ENCODE measurements around the gene SCOC.
A peak's percentile ranks its signal among the peaks of the same experiment; 100 is the strongest.

Gene SCOC

GRCh38 chr4:140373328-140374129 is at the start of gene SCOC:
TSS of gene SCOC (plus strand) at chr4:140373646. CDS start at chr4:140379171, 5,525 bp downstream.
- peak; percentile 63 for FAIRE-seq
- DNase-seq (ENCODE audit: low spot score) = peak; percentile 98

GRCh38 chr4:140326395-140326993 is 47.0 kb upstream of the SCOC start:
- DNase-seq (ENCODE audit: low spot score) (peak; percentile 44), FAIRE-seq (no peak)

- FAIRE-seq = no peak
- DNase-seq (ENCODE audit: low spot score) = peak; percentile 14
Observed at GRCh38 chr4:140330311-140330900, 43.0 kb upstream of the SCOC start.

GRCh38 chr4:140331245-140331644 is 42.2 kb upstream of the SCOC start:
- no peak for DNase-seq (ENCODE audit: low spot score)

GRCh38 chr4:140331876-140332275 is 41.6 kb upstream of the SCOC start:
- DNase-seq (ENCODE audit: low spot score) = no peak
- no peak for FAIRE-seq

More at GRCh38 chr4:140331245-140331644, 42.2 kb upstream of the SCOC start:
- FAIRE-seq = no peak

- no peak for FAIRE-seq
- DNase-seq (ENCODE audit: low spot score) = no peak
Observed at GRCh38 chr4:140332734-140333133, 40.7 kb upstream of the SCOC start.

GRCh38 chr4:140333523-140333922 is 39.9 kb upstream of the SCOC start:
- no peak for FAIRE-seq
- no peak for DNase-seq (ENCODE audit: low spot score)

GRCh38 chr4:140335076-140335475 is 38.4 kb upstream of the SCOC start:
- DNase-seq (ENCODE audit: low spot score) = no peak
- FAIRE-seq = no peak

GRCh38 chr4:140336730-140337129 is 36.7 kb upstream of the SCOC start:
- FAIRE-seq (no peak), DNase-seq (ENCODE audit: low spot score) (no peak)

- DNase-seq (ENCODE audit: low spot score) (no peak), FAIRE-seq (no peak)
Observed at GRCh38 chr4:140342620-140343019, 30.8 kb upstream of the SCOC start.

GRCh38 chr4:140343303-140343702 is 30.1 kb upstream of the SCOC start:
- peak; percentile 29 for DNase-seq (ENCODE audit: low spot score)
- FAIRE-seq = no peak

- DNase-seq (ENCODE audit: low spot score) (no peak), FAIRE-seq (no peak)
Observed at GRCh38 chr4:140344101-140344500, 29.3 kb upstream of the SCOC start.

GRCh38 chr4:140344621-140345020 is 28.8 kb upstream of the SCOC start:
- DNase-seq (ENCODE audit: low spot score) = no peak
- no peak for FAIRE-seq

GRCh38 chr4:140346136-140346535 is 27.3 kb upstream of the SCOC start:
- DNase-seq (ENCODE audit: low spot score) (no peak), FAIRE-seq (no peak)

GRCh38 chr4:140349816-140350215 is 23.6 kb upstream of the SCOC start:
- DNase-seq (ENCODE audit: low spot score) (no peak), FAIRE-seq (no peak)

- DNase-seq (ENCODE audit: low spot score) = no peak
- FAIRE-seq = no peak
Observed at GRCh38 chr4:140351093-140352075, 22.1 kb upstream of the SCOC start.

GRCh38 chr4:140353786-140354185 is 19.7 kb upstream of the SCOC start:
- DNase-seq (ENCODE audit: low spot score) = no peak
- FAIRE-seq = no peak

GRCh38 chr4:140355288-140355687 is 18.2 kb upstream of the SCOC start:
- no peak for FAIRE-seq

GRCh38 chr4:140357868-140358267 is 15.6 kb upstream of the SCOC start:
- no peak for FAIRE-seq

More at GRCh38 chr4:140355288-140355687, 18.2 kb upstream of the SCOC start:
- DNase-seq (ENCODE audit: low spot score) = no peak

GRCh38 chr4:140358281-140358680 is 15.2 kb upstream of the SCOC start:
- no peak for FAIRE-seq

More at GRCh38 chr4:140357868-140358267, 15.6 kb upstream of the SCOC start:
- DNase-seq (ENCODE audit: low spot score) = no peak

More at GRCh38 chr4:140358281-140358680, 15.2 kb upstream of the SCOC start:
- DNase-seq (ENCODE audit: low spot score) = no peak

Data from urothelium cell line (cell line).